GM15510 (cell line): ENCODE measurements around the gene ZSWIM7.

ENCODE experiments used
- POLR2A ChIP-seq: IDR thresholded peaks from 3 replicates; pipeline ENCODE4 v1.6.1; 2011; ENCODE audit warnings: borderline replicate concordance; ENCODE audit not compliant: insufficient read length; ENCODE audit errors: extremely low read depth

The ZSWIM7 gene

DNA sequence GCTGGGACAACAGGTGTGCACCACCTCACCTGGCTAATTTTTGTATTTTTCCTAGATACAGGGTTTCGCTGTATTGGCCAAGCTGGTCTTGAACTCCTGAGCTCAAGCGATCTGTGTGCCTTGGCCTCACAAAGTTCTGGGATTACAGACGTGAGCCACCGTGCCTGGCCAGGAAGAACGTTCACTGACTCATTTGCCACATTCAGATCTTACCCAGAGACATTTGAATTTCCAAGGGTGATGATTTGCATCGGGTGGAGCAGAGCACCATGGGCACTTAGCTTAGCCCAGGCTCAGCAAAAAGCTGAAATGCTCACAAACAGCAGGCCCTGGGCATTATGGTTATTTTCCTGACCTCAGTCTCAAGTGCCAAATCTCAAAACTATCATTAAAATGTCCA, 69.1 kb downstream of the ZSWIM7 start:
- TF ChIP-seq POLR2A: no peak

DNA sequence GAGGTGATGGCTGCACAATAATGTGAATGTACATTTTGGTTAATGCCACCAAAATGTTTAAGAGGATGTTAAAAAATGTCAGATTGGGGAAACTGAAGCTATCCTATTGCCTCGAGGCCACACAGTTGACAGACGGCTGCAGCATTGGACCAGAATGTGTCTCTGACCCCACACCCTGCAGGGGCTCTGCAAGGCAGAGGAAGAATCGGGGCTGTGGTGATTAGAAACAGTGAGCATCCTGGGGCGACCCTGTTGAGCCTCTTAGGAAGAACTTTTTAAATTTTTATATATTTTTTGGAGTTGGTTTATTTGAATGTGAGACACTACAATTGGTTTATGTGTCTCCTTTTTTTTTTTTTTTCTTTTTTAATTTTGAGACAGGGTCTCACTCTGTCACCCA, 69.6 kb downstream of the ZSWIM7 start:
- TF ChIP-seq POLR2A: no peak

GRCh38 chr17:15928286-15928785, 71.2 kb downstream of the ZSWIM7 start:
- no peak for TF ChIP-seq POLR2A
